HG03280 (cell line): Measurements from ENCODE around the gene ATF6.
"Not testable (repeated sequence)": the region's sequence is repeated elsewhere in the genome, so short reads cannot be mapped to it uniquely, and the experiment has no call there.

Experiments
- ATAC-seq: cut with Tn5 transposase; IDR thresholded peaks from one replicate; pipeline ENCODE4 v1.9.1; 2021; ENCODE audit warnings: mild to moderate bottlenecking, moderate library complexity; ENCODE audit not compliant: unreplicated experiment

The ATF6 gene, protein sequence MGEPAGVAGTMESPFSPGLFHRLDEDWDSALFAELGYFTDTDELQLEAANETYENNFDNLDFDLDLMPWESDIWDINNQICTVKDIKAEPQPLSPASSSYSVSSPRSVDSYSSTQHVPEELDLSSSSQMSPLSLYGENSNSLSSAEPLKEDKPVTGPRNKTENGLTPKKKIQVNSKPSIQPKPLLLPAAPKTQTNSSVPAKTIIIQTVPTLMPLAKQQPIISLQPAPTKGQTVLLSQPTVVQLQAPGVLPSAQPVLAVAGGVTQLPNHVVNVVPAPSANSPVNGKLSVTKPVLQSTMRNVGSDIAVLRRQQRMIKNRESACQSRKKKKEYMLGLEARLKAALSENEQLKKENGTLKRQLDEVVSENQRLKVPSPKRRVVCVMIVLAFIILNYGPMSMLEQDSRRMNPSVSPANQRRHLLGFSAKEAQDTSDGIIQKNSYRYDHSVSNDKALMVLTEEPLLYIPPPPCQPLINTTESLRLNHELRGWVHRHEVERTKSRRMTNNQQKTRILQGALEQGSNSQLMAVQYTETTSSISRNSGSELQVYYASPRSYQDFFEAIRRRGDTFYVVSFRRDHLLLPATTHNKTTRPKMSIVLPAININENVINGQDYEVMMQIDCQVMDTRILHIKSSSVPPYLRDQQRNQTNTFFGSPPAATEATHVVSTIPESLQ

DNA sequence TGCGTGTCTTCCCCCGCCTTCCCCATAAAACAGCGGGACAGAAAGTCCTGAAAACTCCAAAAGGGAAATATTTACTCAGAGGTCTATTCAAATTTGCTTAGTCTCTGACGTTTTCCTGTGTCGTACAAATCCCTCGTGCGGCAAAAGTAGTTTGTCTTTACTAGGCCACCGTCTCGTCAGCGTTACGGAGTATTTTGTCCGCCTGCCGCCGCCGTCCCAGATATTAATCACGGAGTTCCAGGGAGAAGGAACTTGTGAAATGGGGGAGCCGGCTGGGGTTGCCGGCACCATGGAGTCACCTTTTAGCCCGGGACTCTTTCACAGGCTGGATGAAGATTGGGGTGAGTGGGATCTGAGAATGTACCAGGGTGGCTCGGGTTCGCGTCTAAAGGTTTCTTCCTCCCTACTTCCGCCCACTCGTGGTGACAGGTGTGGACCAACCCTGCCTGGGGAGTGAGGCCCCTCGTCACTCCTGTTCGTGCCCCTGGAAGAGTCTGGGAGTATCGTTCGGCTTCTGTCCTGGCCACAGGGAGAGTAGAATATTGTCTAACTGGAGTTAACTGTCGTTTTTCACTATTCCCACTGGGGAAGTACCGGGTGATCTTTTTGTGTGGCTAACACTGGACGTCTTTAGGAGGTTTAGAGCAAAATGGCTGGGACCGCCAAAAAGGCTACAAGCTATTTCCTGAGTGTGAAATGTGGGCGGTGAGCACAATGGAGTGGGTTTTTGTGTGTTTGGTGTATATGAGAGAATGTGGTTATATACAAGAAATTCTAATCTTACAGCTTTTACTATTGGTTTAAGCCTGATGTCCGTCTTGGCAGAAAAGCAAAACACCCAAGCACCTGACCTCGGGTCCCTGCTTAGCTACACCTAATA is at the start of gene ATF6:
Gene ATF6 (plus strand): TSS at position 219 of the 880 bp plus-strand sequence. CDS start 41 bp downstream, at position 260.
- ATAC-seq: peak; percentile 62

DNA sequence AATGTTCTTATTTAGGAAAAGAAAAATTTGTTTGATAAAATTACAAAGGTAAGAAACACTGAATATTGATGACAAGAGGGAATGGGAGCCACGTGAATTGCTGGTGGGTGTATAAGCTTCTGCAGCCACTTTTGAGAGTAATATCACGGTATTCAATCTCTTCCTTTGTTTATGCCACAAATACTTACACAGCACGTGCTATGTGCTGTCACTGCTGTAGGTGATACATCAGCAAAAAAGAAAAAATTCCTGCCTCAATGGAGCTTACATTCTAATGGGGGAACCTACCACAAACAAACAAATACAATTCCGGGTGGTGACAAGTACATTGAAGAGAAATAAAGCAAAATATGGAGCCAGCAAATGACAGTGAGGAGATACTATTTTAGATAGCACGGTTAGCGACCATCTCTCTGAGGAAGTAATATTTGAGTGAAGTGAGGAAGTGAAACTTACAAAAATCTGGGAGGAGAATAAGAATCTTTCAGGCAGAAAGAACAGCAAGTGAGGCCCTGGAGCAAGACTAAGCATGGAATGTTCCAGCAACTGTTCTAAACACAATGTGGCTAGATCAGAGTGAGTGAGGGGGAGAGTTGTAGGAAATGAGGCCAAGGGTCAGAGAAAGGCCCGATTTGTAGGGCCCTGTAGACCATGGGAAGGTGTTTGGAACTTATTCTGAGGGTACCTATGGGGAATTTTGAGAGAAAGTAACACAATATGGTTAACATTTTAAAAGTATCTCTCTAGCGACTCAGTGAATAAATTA is 47.4 kb upstream of the ATF6 start:
- ATAC-seq: no peak

DNA sequence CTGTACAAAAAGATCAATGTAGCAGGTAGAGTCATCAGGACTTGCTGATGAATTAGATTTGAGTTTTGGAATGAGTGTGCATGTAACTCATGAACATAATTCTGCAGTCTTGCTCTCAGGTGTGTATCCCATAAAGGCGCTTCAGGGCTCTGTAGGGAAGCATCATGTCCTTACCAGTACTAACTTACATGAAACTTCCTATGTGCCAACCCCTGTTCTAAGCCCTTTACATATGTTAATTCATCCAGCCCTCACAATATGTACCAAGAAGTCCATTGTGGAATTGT is 46.9 kb upstream of the ATF6 start:
- no peak for ATAC-seq

DNA sequence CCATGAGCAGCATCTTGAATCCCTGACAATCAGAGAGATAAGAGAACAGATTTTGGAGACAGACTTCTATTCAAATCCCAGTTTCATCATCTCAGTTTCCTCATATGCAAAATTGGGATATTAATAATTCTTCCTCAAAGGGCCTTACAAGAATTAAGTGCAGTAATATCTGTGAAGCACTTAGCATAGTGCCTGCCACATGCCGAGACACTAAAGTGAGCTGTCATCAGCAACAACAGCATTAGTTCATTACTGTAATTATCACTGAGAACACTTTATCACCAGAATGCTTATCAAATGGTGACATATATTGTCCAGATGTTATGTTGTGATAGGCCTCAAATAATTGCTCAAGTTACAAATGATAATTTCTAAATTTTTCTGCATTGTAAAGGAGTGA is 45.7 kb upstream of the ATF6 start:
- no peak for ATAC-seq

DNA sequence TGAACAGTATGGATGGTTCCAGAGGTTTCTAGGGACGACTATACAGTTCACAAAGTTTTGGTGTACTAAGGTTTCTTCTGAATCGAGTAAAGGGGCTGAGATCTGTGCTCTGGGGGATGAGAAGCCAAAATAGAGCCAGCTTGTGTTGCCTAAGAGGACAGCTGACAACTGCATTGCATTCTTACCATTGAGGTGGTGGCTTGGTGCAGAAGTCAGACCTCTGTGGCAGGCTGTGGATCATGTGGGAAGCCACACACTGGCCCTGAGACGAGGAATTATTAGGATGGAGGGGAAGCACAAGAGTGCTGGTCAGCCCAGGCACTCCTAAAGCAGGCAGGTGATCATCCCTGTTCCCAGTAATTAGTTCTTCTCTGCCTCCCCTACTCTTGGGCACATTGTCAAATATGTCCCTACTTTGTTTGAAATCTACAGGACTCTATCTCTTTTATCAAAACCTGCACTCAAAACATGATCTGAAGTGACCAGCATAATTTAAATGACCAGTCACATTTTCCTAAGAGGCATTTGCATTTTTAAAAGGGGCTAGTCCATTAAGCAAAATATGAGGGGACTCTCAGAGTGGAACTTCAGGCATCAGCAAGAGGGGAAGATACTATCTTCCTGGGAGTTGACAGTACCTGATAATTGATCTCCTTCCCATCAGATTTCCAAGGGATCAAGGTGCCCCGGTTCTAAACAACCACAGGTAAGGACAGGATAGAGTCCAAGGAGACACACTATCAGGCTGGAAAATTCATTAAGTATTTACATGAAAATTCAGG is 45.0 kb upstream of the ATF6 start, which contains the start of gene FCRLB:
Gene FCRLB (plus strand): TSS at position 589 of the 782 bp plus-strand sequence. CDS start 1,129 bp downstream, outside the sequence.
- ATAC-seq: no peak

DNA sequence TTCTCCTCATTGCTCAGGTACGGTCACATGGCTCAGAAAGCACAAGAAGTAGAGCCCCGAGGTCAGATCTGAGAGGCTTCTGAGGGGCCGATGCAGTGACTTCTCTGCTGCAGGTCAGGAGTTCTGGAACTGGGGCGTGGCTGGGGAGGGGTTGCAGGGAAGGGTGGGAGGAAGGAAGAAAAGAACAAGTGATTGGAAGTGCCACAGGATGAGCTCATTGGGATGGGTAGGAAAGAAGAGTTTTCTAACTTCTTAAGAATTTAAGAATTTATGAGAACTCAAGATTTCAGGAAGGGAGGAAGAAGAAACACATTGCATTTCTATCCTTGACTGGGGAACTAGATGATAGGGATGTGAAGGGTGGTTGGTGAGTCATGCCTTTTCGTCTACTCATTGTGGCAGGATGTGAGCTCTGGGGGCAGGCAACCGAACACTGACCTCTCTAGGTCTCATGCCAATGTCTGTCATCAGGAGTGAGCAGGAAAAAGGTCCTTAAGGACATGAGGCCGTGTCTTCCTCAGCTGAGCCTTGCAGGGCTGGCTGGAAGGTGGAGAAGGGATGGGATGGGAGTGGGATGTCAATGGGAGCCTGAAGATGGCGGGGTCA is 44.3 kb upstream of the ATF6 start:
- no peak for ATAC-seq

DNA sequence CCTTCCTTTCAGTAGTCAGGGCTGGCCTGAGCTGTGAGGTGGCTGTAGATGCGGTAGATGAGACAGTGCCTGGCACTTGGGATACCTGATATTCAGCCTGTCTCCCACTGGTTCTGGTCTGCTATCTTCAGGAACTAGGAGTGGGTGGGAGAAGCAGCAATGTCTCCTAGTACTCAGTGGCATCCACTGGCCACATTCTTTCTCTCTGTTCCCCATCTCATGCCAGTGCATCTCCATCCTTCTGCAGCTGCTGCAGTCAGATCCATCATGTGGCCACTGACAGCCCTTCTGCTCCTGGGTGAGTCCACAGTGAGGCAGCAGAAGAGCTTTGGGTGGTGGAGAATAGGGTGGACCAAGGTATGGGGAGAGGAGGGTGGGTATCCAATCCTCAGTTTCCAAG is 43.7 kb upstream of the ATF6 start:
- no peak for ATAC-seq

DNA sequence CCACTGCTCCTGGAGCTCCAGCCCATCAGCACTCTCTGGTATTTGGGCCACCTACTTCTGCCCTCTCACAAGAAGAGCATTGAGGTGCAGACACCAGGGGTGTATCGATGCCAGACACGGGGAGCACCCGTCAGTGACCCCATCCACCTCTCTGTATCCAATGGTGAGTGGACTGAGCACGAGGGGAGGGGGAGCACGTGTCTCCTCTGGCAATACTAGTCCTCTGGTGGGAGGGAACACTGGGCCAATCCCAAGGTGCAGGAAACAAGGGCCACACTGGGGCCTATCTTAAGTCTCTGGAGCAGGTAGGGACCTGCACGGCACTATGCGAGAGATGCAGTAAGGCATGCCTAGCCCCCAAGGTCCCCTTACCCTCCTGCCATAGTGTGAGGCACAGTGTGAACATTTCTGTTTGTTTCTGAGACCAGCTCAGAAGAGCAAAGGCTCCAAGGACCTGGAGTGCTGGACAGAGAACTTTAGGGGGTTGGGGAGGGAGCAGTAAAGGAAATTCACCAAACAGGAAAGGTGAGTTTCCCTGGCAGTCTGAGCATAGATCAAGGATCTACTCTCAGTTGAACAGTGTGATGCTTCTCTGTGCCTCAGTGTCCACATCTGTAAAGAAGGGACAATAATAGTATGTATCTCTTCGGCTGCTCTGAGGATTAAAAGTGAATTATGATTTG is 42.5 kb upstream of the ATF6 start:
- ATAC-seq: no peak

DNA sequence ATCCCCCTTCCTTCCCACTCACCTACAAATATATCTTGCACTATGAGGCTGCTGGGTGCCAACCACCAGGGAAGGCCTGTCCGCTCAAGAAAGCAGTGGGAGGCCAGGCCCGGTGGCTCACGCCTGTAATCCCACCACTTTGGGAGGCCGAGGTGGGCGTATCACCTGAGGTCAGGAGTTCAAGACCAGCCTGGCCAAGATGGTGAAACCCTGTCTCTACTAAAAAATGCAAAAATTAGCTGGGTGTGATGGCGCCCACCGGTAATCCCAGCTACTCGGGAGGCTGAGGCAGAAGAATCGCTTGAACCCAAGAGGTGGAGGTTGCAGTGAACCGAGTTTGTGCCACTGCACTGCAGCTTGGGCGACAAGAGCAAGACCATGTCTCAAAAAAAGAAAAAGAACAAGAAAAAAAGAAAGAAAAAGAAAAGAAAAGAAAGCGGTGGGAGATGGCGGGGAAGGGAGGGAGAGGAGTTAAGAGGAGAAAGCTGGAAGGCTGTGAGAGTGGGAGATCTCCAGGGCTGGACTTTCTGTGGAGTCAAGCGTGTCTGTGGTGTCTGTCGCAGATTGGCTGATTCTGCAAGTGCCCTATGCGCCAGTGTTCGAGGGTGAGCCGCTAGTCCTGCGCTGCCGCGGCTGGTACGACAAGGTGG is 40.7 kb upstream of the ATF6 start:
- ATAC-seq: not testable (repeated sequence)

DNA sequence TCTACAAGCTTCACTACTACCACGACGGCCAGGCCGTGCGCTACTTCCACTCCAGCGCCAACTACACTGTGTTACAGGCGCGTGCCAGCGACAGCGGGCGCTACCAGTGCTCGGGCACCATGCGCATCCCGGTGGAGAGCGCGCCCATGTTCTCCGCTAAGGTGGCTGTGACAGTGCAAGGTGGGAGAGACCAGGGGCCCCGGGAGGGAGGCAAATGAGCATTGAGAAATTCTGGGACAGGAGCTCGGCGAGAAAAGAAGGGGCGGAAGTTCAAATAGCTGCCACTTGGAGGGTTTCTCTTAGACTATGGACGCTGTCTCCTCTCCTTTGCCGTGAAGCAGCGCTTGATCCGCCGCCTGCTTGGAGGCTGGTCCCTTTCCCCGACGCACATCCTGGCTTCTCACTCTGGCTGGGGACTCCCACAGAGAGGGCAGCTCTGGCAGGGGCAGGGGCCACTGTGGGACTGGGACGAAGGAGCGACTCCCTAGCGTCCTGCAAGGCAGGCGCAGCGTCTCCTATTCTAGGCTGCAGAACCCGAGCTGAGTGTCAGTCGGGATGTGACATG is 40.1 kb upstream of the ATF6 start:
- ATAC-seq: peak; percentile 22

DNA sequence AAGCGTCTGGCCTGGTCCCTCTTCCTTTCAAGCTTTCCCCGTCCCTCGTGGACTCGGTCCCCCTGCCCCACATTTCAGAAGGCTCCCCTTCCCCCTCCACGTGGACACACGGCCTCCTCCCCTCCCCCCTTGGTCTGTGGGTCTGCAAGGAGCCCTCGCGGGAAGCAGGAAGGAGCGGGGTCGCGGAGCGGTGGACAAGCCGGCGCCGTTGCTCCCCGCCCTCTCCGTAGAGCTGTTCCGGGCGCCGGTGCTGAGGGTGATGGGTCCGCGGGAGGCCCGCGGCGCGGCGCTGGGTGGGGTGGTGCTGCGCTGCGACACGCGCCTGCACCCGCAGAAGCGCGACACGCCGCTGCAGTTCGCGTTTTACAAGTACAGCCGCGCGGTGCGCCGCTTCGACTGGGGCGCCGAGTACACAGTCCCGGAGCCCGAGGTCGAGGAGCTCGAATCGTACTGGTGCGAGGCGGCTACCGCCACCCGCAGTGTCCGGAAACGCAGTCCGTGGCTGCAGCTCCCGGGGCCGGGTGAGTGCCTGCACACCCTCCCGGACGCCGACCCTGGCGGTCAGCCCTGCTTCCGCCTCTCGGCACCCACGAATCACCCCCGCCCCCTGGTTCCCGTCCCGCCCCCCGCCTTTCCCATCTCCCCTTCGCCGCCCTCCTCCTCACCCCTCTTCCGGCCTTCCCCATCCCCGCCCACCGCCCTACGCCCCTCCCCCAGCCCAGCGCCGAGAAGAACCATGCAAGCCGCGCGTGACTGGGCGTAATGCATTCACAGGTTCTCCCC is 39.5 kb upstream of the ATF6 start:
- peak; percentile 72 for ATAC-seq

DNA sequence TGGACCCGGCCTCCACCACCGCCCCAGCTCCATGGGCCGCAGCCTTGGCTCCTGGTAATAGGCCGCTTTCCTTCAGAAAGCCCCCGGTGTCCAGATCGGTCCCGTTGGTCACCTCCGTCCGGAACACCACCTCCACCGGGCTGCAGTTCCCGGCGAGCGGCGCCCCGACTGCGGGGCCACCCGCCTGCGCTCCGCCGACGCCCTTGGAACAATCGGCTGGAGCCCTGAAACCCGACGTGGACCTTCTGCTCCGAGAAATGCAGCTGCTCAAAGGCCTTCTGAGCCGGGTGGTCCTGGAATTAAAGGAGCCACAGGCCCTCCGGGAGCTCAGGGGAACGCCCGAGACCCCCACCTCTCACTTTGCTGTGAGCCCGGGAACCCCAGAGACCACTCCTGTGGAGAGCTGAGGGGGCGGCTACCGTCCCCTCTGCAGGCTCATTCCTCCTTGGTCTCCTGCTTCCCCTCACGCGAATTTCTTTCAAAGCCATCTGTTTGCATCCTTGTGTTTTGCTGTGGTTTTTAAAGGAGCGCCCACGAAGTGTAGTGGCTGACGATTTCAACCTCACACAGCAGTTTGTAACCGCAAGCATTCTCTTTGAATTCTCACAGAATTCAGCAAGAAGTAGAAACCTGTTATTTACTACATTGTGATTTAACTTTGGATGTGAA is 38.7 kb upstream of the ATF6 start:
- no peak for ATAC-seq

DNA sequence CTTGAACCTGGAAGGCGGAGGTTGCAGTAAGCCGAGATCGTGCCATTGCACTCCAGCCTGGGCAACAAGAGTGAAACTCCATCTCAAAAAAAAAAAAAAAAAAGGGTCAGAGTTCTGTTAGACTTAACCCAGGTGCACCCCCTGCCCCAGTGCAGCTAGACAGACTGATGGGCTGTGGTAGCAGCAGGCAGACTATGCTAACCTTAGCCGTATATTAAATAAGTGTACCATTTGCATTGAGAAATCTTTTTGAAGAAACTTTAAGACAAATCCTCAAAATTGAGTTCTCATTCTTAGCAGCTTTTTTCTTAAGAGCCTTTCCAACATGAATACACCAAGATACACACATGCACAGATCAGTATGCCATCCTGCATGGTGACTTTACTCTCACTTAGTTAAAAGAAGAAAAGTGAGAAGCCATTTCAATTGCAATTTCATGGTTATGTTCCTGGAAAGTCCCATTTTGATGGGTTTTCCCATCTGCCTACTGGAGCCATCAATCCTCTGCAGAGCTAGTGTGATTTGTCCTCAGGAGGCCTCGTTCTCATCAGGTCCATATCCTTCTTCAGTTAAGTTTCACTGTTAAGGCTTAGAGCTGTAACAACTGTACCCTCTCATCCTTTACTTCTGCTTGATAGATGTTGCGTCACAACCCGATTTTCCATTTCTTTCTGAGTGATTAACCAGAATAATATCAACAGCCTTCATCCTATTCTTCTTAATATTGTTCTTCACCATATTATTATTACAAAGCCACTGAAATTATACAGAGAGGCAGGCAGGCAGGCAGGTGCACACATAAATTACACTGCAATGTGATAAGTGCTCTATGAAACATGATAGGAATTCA is 37.5 kb upstream of the ATF6 start:
- no peak for ATAC-seq

DNA sequence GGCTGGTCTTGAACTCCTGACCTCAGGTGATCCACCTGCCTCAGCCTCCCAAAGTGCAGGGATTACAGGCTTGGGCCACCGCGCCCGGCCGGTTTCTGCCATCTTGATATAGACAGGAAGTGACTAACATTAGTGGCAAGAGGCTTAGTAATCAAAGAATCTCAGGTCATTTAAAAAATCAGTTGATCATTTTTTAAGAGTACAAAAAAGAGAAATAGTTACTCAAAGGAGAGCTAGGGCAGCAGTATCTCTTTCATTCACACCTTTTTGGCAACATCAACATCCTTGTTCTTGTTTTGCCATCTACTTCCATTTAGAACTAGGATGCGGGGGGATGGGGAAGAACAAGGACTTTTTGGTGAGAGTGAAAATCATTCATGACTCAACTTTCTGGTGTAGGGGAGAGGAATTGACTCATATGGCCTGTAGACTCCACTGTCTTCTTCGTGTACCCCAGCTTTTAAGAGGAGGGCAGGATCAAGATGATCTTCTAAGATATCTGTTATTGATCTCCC is 36.0 kb upstream of the ATF6 start:
- no peak for ATAC-seq

DNA sequence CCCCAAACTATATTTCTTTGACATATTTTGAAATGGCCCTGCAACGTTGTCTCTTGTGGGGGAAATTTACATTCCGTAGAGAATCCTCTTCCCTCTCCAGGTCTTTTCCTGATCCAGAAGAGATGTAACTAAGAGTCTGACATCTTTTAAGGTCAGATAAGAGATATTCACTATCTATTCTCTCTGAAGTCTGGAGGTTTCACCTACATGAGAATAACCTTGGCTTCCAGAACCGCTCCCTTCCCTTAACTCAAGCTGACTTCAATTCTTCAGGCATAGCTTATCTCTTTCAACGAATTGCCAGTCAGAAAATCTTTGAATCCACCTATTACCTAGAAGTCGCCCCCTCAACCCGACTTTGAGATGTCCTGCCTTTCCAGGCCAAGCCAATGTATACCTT is 34.9 kb upstream of the ATF6 start:
- ATAC-seq: no peak
